Endothelial cell (in vitro differentiated cells): Measurements from ENCODE around the gene DPH1. TPM values are rescaled to one million over a fixed set of nuclear protein-coding genes. Genes with fewer than 3 reads are reported as not detected.

Experiments used
- DNase-seq: peaks from one replicate; pipeline ENCODE4 v3.0.0; 2021; ENCODE audit warnings: low spot score
- H3K27ac Mint-ChIP-seq: one replicate; pipeline ENCODE4 v1.8.0; 2021; ENCODE audit warnings: mixed read lengths, inconsistent platforms; ENCODE audit not compliant: unreplicated experiment
- H3K27me3 Mint-ChIP-seq: one replicate; pipeline ENCODE4 v1.8.0; 2021; ENCODE audit warnings: mild to moderate bottlenecking, moderate library complexity, mixed read lengths, inconsistent platforms; ENCODE audit not compliant: unreplicated experiment
- H3K36me3 Mint-ChIP-seq: one replicate; pipeline ENCODE4 v1.8.0; 2021; ENCODE audit warnings: mild to moderate bottlenecking, low read depth, mixed read lengths, inconsistent platforms; ENCODE audit not compliant: unreplicated experiment
- H3K4me1 Mint-ChIP-seq: one replicate; pipeline ENCODE4 v1.8.0; 2021; ENCODE audit warnings: mild to moderate bottlenecking, mixed read lengths, inconsistent platforms; ENCODE audit not compliant: unreplicated experiment
- H3K4me3 Mint-ChIP-seq: one replicate; pipeline ENCODE4 v1.8.0; 2021; ENCODE audit warnings: mild to moderate bottlenecking, mixed read lengths, inconsistent platforms; ENCODE audit not compliant: unreplicated experiment
- H3K9me3 Mint-ChIP-seq: one replicate; pipeline ENCODE4 v1.8.0; 2021; ENCODE audit warnings: mixed read lengths, inconsistent platforms; ENCODE audit not compliant: unreplicated experiment
- CTCF ChIP-seq: fragments of 200-600 bp; sonication (generic); IDR thresholded peaks from one replicate; pipeline ENCODE4 v1.5.0; 2021; ENCODE audit warnings: antibody characterized with exemption; ENCODE audit not compliant: unreplicated experiment
- total RNA-seq: library from RNA; stranded (reverse); fragmentation: NEBNext Ultra II Directional; extraction: Animal tissue kit (Norgen Biotek cat#: 25700); gene quantifications from one replicate; pipeline ENCODE4 v1.2.1, GENCODE V29; 2021; ENCODE audit not compliant: unreplicated experiment

Gene DPH1
- total RNA-seq, 1 donor from 2014 or later = 27.1 TPM

- Mint-ChIP-seq H3K9me3 (no peaks in the 10 kb centered on the region), H3K27me3 (peaks cover 5% of the 10 kb centered on the region), H3K4me1 (peaks cover 38% of the 10 kb centered on the region), H3K36me3 (peaks cover 15% of the 10 kb centered on the region), H3K27ac (no peak overlapping the region), H3K4me3 (no peak overlapping the region)
- TF ChIP-seq CTCF = no peak
- no peak for DNase-seq
These were observed 41.1 kb downstream of the DPH1 start for GRCh38 chr17:2071024-2071385.

GRCh38 chr17:2071455-2072281, 41.7 kb downstream of the DPH1 start:
- Mint-ChIP-seq H3K9me3 (no peaks in the 10 kb centered on the region), H3K36me3 (peaks cover 11% of the 10 kb centered on the region), H3K4me3 (no peak overlapping the region), H3K4me1 (peaks cover 31% of the 10 kb centered on the region), H3K27me3 (peaks cover 5% of the 10 kb centered on the region), H3K27ac (peak overlapping the region; percentile 21)
- TF ChIP-seq CTCF = no peak
- DNase-seq = no peak

GRCh38 chr17:2074919-2075318, 45.0 kb downstream of the DPH1 start:
- no peak for DNase-seq
- Mint-ChIP-seq H3K36me3 (peaks cover 22% of the 10 kb centered on the region), H3K9me3 (no peaks in the 10 kb centered on the region), H3K27me3 (peaks cover 4% of the 10 kb centered on the region), H3K4me1 (peaks cover 16% of the 10 kb centered on the region), H3K27ac (no peak overlapping the region), H3K4me3 (no peak overlapping the region)
- no peak for TF ChIP-seq CTCF

- peaks cover 4% of the 10 kb centered on the region for H3K27me3 Mint-ChIP-seq
- H3K9me3 Mint-ChIP-seq = no peaks in the 10 kb centered on the region
- no peak for DNase-seq
- H3K4me3 Mint-ChIP-seq = no peak overlapping the region
- no peak for TF ChIP-seq CTCF
- H3K27ac Mint-ChIP-seq = no peak overlapping the region
- peaks cover 15% of the 10 kb centered on the region for H3K4me1 Mint-ChIP-seq
- H3K36me3 Mint-ChIP-seq = peaks cover 22% of the 10 kb centered on the region
These were observed 45.6 kb downstream of the DPH1 start for GRCh38 chr17:2075336-2076086.
